GM19043 (cell line): ENCODE data around the gene GNB3.

Source experiments
- ATAC-seq: cut with Tn5 transposase; IDR thresholded peaks from one replicate; pipeline ENCODE4 v1.9.1; 2021; ENCODE audit warnings: low read depth; ENCODE audit not compliant: unreplicated experiment

GNB3 gene

GRCh38 chr12:6836851-6837250, 3.9 kb upstream of the GNB3 start:
- ATAC-seq, result no peak

GRCh38 chr12:6837370-6838060, 3.2 kb upstream of the GNB3 start:
- no peak for ATAC-seq

GRCh38 chr12:6838854-6839253, 1.9 kb upstream of the GNB3 start:
- no peak for ATAC-seq

GRCh38 chr12:6839482-6840201, 1.1 kb upstream of the GNB3 start:
- ATAC-seq, result peak; percentile 80

GRCh38 chr12:6840330-6840729, 395 bp upstream of the GNB3 start:
- no peak for ATAC-seq

- no peak for ATAC-seq
Observed at GRCh38 chr12:6842075-6842474, 1.4 kb downstream of the GNB3 start.

- ATAC-seq, result no peak
Observed at GRCh38 chr12:6843118-6843902, 2.6 kb downstream of the GNB3 start.

GRCh38 chr12:6845395-6845794, 4.7 kb downstream of the GNB3 start:
- ATAC-seq, result no peak

- no peak for ATAC-seq
Observed at GRCh38 chr12:6846316-6846869, 5.7 kb downstream of the GNB3 start.

GRCh38 chr12:6847676-6848075, 7.0 kb downstream of the GNB3 start:
- no peak for ATAC-seq

- ATAC-seq, result no peak
Observed at GRCh38 chr12:6849427-6849826, 8.7 kb downstream of the GNB3 start.

GRCh38 chr12:6849976-6850560, 9.3 kb downstream of the GNB3 start:
- ATAC-seq, result no peak

GRCh38 chr12:6850796-6851152, 10.0 kb downstream of the GNB3 start:
- ATAC-seq, result no peak

- peak; percentile 51 for ATAC-seq
Observed at GRCh38 chr12:6851153-6851920, 10.6 kb downstream of the GNB3 start, which contains the start of gene CDCA3. TSS of gene CDCA3 (minus strand) at chr12:6851286. CDS start at chr12:6850952, 334 bp downstream.

GRCh38 chr12:6851921-6852650, 11.4 kb downstream of the GNB3 start, which contains the start of gene USP5:
TSS of gene USP5 (plus strand) at chr12:6852150. CDS start at chr12:6852180, 30 bp downstream.
- peak; percentile 62 for ATAC-seq

- ATAC-seq, result no peak
Observed at GRCh38 chr12:6852651-6853354, 12.1 kb downstream of the GNB3 start.

- no peak for ATAC-seq
Observed at GRCh38 chr12:6853626-6854025, 12.9 kb downstream of the GNB3 start.

GRCh38 chr12:6854036-6854435, 13.3 kb downstream of the GNB3 start:
- ATAC-seq, result no peak

GRCh38 chr12:6855322-6855721, 14.6 kb downstream of the GNB3 start:
- no peak for ATAC-seq
